ENCODE data around the gene TMEM120B.
"Not testable (repeated sequence)": the region's sequence is repeated elsewhere in the genome, so short reads cannot be mapped to it uniquely, and the experiment has no call there.

TMEM120B gene

GRCh38 chr12:121709478-121709961 lies 3.0 kb upstream of the TMEM120B start:
- DNase-seq: no peak

GRCh38 chr12:121711361-121712189 lies 977 bp upstream of the TMEM120B start:
- DNase-seq: no peak

- peak; percentile 16 for DNase-seq
Observed at GRCh38 chr12:121712190-121712460, 427 bp upstream of the TMEM120B start.

- no peak for DNase-seq
Observed at GRCh38 chr12:121713257-121713777, 765 bp downstream of the TMEM120B start.

GRCh38 chr12:121713793-121714192 lies 1.2 kb downstream of the TMEM120B start:
- DNase-seq: no peak

- not testable (repeated sequence) for DNase-seq
Observed at GRCh38 chr12:121715055-121715454, 2.5 kb downstream of the TMEM120B start.

GRCh38 chr12:121715862-121716435 lies 3.4 kb downstream of the TMEM120B start:
- no peak for DNase-seq

- no peak for DNase-seq
Observed at GRCh38 chr12:121717041-121717699, 4.6 kb downstream of the TMEM120B start.

- DNase-seq: peak; percentile 74
Observed at GRCh38 chr12:121718653-121719239, 6.2 kb downstream of the TMEM120B start.

- no peak for DNase-seq
Observed at GRCh38 chr12:121719926-121720414, 7.4 kb downstream of the TMEM120B start.

GRCh38 chr12:121720762-121721161 lies 8.2 kb downstream of the TMEM120B start:
- DNase-seq: no peak

GRCh38 chr12:121722511-121722910 lies 10.0 kb downstream of the TMEM120B start:
- DNase-seq: no peak

GRCh38 chr12:121723200-121723599 lies 10.6 kb downstream of the TMEM120B start:
- DNase-seq: no peak

- no peak for DNase-seq
Observed at GRCh38 chr12:121724925-121725324, 12.4 kb downstream of the TMEM120B start.

- DNase-seq: no peak
Observed at GRCh38 chr12:121725423-121725822, 12.9 kb downstream of the TMEM120B start.

GRCh38 chr12:121729021-121729420 lies 16.5 kb downstream of the TMEM120B start:
- no peak for DNase-seq

GRCh38 chr12:121731473-121731872 lies 18.9 kb downstream of the TMEM120B start:
- no peak for DNase-seq

GRCh38 chr12:121733849-121734248 lies 21.3 kb downstream of the TMEM120B start:
- DNase-seq: no peak

GRCh38 chr12:121738340-121738858 lies 25.8 kb downstream of the TMEM120B start:
- DNase-seq: no peak

GRCh38 chr12:121740847-121741246 lies 28.3 kb downstream of the TMEM120B start:
- no peak for DNase-seq

- DNase-seq: no peak
Observed at GRCh38 chr12:121741743-121742142, 29.2 kb downstream of the TMEM120B start.

GRCh38 chr12:121745545-121745944 lies 33.0 kb downstream of the TMEM120B start:
- not testable (repeated sequence) for DNase-seq

GRCh38 chr12:121748218-121748570 lies 35.6 kb downstream of the TMEM120B start:
- no peak for DNase-seq
